GM18861 (cell line): ENCODE measurements around the gene RBFA.

Experiments
- ATAC-seq: cut with Tn5 transposase; IDR thresholded peaks from one replicate; pipeline ENCODE4 v1.9.1; 2021; ENCODE audit not compliant: unreplicated experiment

Gene RBFA

GRCh38 chr18:80070825-80071224, 36.6 kb downstream of the RBFA start:
- no peak for ATAC-seq

GRCh38 chr18:80074183-80074582, 39.9 kb downstream of the RBFA start:
- ATAC-seq: no peak

- ATAC-seq: no peak
Measured at GRCh38 chr18:80074697-80075096, 40.5 kb downstream of the RBFA start.

GRCh38 chr18:80075940-80076339, 41.7 kb downstream of the RBFA start:
- ATAC-seq: no peak

- no peak for ATAC-seq
Measured at GRCh38 chr18:80076379-80076778, 42.1 kb downstream of the RBFA start.

GRCh38 chr18:80077873-80078272, 43.6 kb downstream of the RBFA start:
- no peak for ATAC-seq
